Natural killer cell (primary cell): ENCODE measurements around the gene GIPR. TPM values are rescaled to one million over a fixed set of nuclear protein-coding genes. Genes with fewer than 3 reads are reported as not detected.
"Not testable (repeated sequence)": the region's sequence is repeated elsewhere in the genome, so short reads cannot be mapped to it uniquely, and the experiment has no call there.

Experiments used
- ATAC-seq, 3 donors: fragments of 150-1000 bp in 2 of 3; fragments of 200-7000 bp in 1 of 3; cut with Tn5 transposase; 1 replicate in 1 of 3; 2 replicates in 2 of 3; pipeline ENCODE4 v1.10.0; 2021; ENCODE audit warnings: mild to moderate bottlenecking in 2 of 3, moderate library complexity in 2 of 3
- DNase-seq, 2 donors: peaks; one replicate each; pipeline versions ENCODE4 v3.0.0 to v3.0.0-alpha.2; 2013 to 2021; ENCODE audit warnings: mixed read lengths in 1 of 2
- H3K27ac ChIP-seq: one replicate; pipeline ENCODE4 v1.5.1; 2013; ENCODE audit warnings: mild to moderate bottlenecking, low read length
- H3K27me3 ChIP-seq: one replicate; pipeline ENCODE4 v1.6.1; 2013; ENCODE audit warnings: low read length; ENCODE audit not compliant: control insufficient read depth, insufficient read depth
- H3K36me3 ChIP-seq: one replicate; pipeline ENCODE4 v1.6.1; 2013; ENCODE audit warnings: low read length; ENCODE audit not compliant: control insufficient read depth, insufficient read depth
- H3K4me1 ChIP-seq: one replicate; pipeline ENCODE4 v1.6.1; 2013; ENCODE audit warnings: low read length; ENCODE audit not compliant: control insufficient read depth, insufficient read depth
- H3K4me3 ChIP-seq: one replicate; pipeline ENCODE4 v1.5.1; 2013; ENCODE audit warnings: low read length
- H3K9me3 ChIP-seq: one replicate; pipeline ENCODE4 v1.6.1; 2013; ENCODE audit warnings: low read length; ENCODE audit not compliant: control insufficient read depth, insufficient read depth
- H3K27ac Mint-ChIP-seq, 2 donors: one replicate each; pipeline ENCODE4 v1.8.0; 2022; ENCODE audit warnings: mild to moderate bottlenecking in 2 of 2, mixed read lengths in 2 of 2, moderate library complexity in 1 of 2
- H3K27me3 Mint-ChIP-seq, 2 donors: one replicate each; pipeline ENCODE4 v1.8.0; 2022; ENCODE audit warnings: low read depth in 2 of 2, mixed read lengths in 2 of 2
- H3K36me3 Mint-ChIP-seq: one replicate; pipeline ENCODE4 v1.8.0; 2022; ENCODE audit warnings: mixed read lengths
- H3K4me1 Mint-ChIP-seq, 2 donors: one replicate each; pipeline ENCODE4 v1.8.0; 2022; ENCODE audit warnings: mixed read lengths in 2 of 2
- H3K4me3 Mint-ChIP-seq: one replicate; pipeline ENCODE4 v1.8.0; 2022; ENCODE audit warnings: mild to moderate bottlenecking, moderate library complexity, mixed read lengths
- H3K9me3 Mint-ChIP-seq, 2 donors: one replicate each; pipeline ENCODE4 v1.8.0; 2022; ENCODE audit warnings: mixed read lengths in 2 of 2
- WGBS: methylation state at CpG from one replicate; pipeline ENCODE4 v1.1.7; 2013; ENCODE audit warnings: missing lambda C conversion rate; ENCODE audit not compliant: insufficient coverage; 5-methylcytosine and 5-hydroxymethylcytosine counted together
- intact Hi-C: fragments of 100-400 bp; cut with micrococcal nuclease; formaldehyde crosslinking; loops from one replicate; pipeline ENCODE4 v1.14.2; 2022
- total RNA-seq, 4 donors: library from RNA; stranded (reverse); fragments of 120-200 nt in 1 of 4; gene quantifications; one replicate each; pipeline versions ENCODE4 v1.2.3 to v1.2.4, GENCODE V29; 2013 to 2022
- TF ChIP-seq, protein P1 (sequence below): fragments of 200-600 bp; IDR thresholded peaks from one replicate; pipeline ENCODE4 v1.8.0; 2022; ENCODE audit warnings: antibody characterized with exemption

Gene GIPR
- total RNA-seq, 3 donors from 2014 or later (not counting 1 experiment from before 2014, with no cell fraction given): 20.7 to 24.5 (median 21.5) TPM

DNA sequence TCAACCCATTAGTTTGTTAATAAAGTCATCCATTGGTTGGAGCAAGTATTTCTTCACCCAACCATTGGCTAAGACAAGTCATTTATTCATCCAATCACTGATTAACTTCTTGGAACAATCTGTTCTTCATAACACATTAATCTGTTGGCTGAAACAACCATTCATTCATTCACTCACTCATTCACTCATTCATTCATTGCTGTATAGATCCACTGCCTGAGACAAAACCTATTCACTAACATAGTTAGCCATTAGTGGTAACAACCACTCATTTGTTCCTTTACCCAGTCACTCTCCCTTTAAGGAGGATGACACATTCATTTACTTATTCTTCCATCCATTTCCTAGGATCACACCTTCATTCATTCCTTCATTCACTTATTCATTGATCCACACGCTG lies 44.0 kb upstream of the GIPR start:
- peaks cover 52% of the 10 kb centered on the region for H3K36me3 ChIP-seq
- WGBS: 97% methylated on average over 1 of the region's 1 CpG

DNA sequence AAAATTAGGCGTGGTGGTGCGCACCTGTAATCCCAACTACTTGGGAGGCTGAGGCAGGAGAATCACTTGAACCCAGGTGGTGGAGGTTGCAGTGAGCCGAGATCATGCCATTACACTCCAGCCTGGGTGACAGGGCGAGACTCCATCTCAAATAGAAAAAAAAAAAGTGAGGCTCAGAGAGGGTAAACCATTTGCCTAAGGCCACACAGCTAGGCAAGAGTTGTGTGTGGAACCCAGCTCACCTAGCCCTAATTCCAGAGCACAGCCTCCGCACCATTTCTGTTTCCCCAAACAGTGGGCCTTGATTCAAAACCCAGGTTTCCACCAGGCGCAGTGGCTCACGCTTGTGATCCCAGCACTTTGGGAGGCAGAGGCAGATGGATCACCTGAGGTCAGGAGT lies 39.8 kb upstream of the GIPR start:
- H3K4me1 Mint-ChIP-seq, H3K27ac Mint-ChIP-seq, H3K27me3 Mint-ChIP-seq, H3K4me3 Mint-ChIP-seq, intact Hi-C loops, H3K4me3 ChIP-seq, H3K27ac ChIP-seq, DNase-seq, H3K27me3 ChIP-seq, H3K9me3 Mint-ChIP-seq, H3K9me3 ChIP-seq, ATAC-seq, H3K36me3 Mint-ChIP-seq, H3K4me1 ChIP-seq: not testable (repeated sequence)
- 99% methylated on average over 7 of the region's 7 CpGs for WGBS
- peaks cover 39% of the 10 kb centered on the region for H3K36me3 ChIP-seq

More for the DNA sequence above, 44.0 kb upstream of the GIPR start:
- Histone ChIP-seq H3K9me3 (no peaks in the 10 kb centered on the region), H3K4me1 (no peaks in the 10 kb centered on the region), H3K4me3 (no peak overlapping the region), H3K27ac (no peak overlapping the region), H3K27me3 (no peaks in the 10 kb centered on the region)
- intact Hi-C loops: no loop called here
- Mint-ChIP-seq H3K4me1 (peaks cover 0 to 4% of the 10 kb centered on the region in 2 donors), H3K27me3 (no peaks in the 10 kb centered on the region), H3K36me3 (no peaks in the 10 kb centered on the region), H3K4me3 (no peak overlapping the region), H3K9me3 (no peaks in the 10 kb centered on the region), H3K27ac (no peak overlapping the region)
- ATAC-seq (no peak), DNase-seq (no peak)
- TF ChIP-seq, protein P1, sequence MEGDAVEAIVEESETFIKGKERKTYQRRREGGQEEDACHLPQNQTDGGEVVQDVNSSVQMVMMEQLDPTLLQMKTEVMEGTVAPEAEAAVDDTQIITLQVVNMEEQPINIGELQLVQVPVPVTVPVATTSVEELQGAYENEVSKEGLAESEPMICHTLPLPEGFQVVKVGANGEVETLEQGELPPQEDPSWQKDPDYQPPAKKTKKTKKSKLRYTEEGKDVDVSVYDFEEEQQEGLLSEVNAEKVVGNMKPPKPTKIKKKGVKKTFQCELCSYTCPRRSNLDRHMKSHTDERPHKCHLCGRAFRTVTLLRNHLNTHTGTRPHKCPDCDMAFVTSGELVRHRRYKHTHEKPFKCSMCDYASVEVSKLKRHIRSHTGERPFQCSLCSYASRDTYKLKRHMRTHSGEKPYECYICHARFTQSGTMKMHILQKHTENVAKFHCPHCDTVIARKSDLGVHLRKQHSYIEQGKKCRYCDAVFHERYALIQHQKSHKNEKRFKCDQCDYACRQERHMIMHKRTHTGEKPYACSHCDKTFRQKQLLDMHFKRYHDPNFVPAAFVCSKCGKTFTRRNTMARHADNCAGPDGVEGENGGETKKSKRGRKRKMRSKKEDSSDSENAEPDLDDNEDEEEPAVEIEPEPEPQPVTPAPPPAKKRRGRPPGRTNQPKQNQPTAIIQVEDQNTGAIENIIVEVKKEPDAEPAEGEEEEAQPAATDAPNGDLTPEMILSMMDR: no peak

DNA sequence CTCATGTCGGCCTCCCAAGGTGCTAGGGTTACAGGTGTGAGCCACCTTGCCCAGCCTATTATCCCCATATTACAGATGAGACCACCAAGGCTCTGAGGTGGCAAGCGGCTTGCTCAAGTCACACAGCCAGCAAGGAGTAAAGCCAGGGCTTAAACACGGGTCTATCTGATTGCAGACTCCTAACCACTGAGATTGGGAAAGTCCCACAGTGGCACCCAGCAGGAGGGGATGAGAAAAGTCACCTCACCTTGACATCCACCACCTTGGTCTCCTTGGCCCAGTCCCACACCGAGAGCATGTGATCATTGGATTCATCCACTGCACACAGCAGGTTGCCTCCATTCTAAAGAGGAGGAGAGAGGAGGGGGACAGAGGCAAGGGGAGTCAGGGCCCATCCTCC lies 38.3 kb upstream of the GIPR start:
- DNase-seq: no peak
- 88% methylated on average over 3 of the region's 4 CpGs for WGBS
- TF ChIP-seq, protein P1: no peak
- no peaks in the 10 kb centered on the region for H3K9me3 ChIP-seq
- Mint-ChIP-seq H3K4me3 (no peak overlapping the region), H3K9me3 (no peaks in the 10 kb centered on the region), H3K27me3 (no peaks in the 10 kb centered on the region), H3K4me1 (no peaks in the 10 kb centered on the region), H3K36me3 (no peaks in the 10 kb centered on the region), H3K27ac (no peak overlapping the region)
- H3K36me3 ChIP-seq: peaks cover 33% of the 10 kb centered on the region
- no peaks in the 10 kb centered on the region for H3K4me1 ChIP-seq
- intact Hi-C loops: no loop called here
- H3K27me3 ChIP-seq: no peaks in the 10 kb centered on the region
- no peak overlapping the region for H3K27ac ChIP-seq
- ATAC-seq: no peak
- no peak overlapping the region for H3K4me3 ChIP-seq

DNA sequence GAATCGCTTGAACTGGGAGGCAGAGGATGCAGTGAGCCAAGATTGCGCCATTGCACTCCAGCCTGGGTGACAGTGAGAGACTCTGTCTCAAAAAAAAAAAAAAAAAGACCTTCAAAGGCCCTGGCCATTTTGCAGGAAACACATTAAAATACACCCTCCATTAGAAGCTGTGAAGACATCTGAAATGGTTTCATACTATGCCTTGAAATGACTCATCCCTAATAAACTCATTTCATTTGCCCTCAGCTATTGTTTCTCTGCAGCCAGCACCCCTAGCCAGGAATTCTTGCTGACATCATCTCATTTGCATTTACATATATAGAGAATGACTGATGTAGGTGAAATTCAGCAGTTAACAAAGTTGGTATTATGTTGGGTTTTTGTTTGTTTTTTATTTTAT lies 37.6 kb upstream of the GIPR start:
- DNase-seq (no peak), ATAC-seq (no peak)
- Histone ChIP-seq H3K27me3 (no peaks in the 10 kb centered on the region), H3K9me3 (no peaks in the 10 kb centered on the region), H3K4me1 (no peaks in the 10 kb centered on the region), H3K36me3 (peaks cover 29% of the 10 kb centered on the region), H3K27ac (no peak overlapping the region), H3K4me3 (no peak overlapping the region)
- intact Hi-C loops: no loop called here
- H3K27ac Mint-ChIP-seq: no peak overlapping the region
- 93% methylated on average over 2 of the region's 2 CpGs for WGBS
- H3K4me3 Mint-ChIP-seq: no peak overlapping the region
- H3K9me3 Mint-ChIP-seq: no peaks in the 10 kb centered on the region
- no peaks in the 10 kb centered on the region for H3K36me3 Mint-ChIP-seq
- TF ChIP-seq, protein P1: no peak
- no peaks in the 10 kb centered on the region for H3K27me3 Mint-ChIP-seq
- H3K4me1 Mint-ChIP-seq: no peaks in the 10 kb centered on the region
